GM18873 (cell line): Measurements from ENCODE around the gene BICC1.

ENCODE experiments used
- ATAC-seq: cut with Tn5 transposase; IDR thresholded peaks from one replicate; pipeline ENCODE4 v1.9.1; 2021; ENCODE audit warnings: mild to moderate bottlenecking, moderate library complexity, moderate number of reproducible peaks; ENCODE audit not compliant: unreplicated experiment, low FRiP score

Gene BICC1, protein sequence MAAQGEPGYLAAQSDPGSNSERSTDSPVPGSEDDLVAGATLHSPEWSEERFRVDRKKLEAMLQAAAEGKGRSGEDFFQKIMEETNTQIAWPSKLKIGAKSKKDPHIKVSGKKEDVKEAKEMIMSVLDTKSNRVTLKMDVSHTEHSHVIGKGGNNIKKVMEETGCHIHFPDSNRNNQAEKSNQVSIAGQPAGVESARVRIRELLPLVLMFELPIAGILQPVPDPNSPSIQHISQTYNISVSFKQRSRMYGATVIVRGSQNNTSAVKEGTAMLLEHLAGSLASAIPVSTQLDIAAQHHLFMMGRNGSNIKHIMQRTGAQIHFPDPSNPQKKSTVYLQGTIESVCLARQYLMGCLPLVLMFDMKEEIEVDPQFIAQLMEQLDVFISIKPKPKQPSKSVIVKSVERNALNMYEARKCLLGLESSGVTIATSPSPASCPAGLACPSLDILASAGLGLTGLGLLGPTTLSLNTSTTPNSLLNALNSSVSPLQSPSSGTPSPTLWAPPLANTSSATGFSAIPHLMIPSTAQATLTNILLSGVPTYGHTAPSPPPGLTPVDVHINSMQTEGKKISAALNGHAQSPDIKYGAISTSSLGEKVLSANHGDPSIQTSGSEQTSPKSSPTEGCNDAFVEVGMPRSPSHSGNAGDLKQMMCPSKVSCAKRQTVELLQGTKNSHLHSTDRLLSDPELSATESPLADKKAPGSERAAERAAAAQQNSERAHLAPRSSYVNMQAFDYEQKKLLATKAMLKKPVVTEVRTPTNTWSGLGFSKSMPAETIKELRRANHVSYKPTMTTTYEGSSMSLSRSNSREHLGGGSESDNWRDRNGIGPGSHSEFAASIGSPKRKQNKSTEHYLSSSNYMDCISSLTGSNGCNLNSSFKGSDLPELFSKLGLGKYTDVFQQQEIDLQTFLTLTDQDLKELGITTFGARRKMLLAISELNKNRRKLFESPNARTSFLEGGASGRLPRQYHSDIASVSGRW

DNA sequence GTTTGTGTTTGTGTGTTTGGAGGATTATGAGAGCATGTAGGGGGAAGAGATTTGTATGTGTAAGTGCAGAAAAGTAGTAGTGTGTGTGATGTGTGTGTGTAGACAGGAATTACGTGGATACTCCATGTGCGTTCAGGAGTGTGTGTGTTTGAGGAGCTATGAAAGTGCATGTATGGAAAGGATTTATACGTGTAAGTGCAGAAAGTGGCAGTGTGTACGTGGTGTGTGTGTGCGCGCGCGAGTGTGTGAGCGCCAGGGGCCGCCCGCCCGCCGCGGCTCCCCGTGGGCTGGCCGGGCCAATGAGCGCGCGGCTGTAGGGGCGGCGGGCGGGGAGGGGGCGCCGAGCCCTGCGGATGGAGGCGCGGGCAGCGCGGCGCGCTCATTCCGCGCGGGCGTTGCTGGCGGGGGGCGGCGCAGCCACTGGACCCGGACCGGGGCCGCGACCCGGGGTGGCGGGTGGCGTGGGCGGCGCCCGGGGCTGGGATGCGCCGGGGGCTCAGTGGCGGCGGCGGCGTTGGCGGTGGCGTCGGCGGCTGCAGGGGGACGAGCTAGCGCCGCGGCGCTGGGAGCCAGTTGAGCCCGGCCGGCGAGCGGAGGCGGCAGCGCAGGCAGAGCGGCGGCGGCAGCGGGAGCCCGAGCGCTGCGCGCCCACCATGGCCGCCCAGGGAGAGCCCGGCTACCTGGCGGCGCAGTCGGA, at the start of gene BICC1:
TSS of gene BICC1 (plus strand) at position 382 of the 697 bp plus-strand sequence. CDS start at position 654, 272 bp downstream.
- no peak for ATAC-seq

DNA sequence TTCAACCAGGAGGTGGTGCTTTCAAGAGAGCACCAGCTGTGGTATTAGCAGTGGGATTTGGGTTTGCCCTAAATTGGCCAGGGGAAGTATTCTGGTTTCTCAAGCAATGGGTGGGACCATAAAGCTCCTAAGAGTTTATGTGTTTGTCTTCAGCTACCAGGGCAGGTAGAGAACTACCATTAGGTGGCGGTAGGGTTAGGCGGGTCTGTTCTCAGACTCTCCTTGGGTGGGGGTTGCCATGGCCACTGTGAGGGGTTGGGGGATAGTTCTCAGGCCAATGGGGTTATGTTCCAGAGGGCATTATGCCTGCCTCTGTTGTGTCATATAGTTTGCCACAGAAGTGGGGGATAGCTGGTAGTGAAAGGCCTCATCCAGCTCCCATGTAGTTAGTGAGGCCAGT, 47.7 kb upstream of the BICC1 start:
- ATAC-seq: no peak

DNA sequence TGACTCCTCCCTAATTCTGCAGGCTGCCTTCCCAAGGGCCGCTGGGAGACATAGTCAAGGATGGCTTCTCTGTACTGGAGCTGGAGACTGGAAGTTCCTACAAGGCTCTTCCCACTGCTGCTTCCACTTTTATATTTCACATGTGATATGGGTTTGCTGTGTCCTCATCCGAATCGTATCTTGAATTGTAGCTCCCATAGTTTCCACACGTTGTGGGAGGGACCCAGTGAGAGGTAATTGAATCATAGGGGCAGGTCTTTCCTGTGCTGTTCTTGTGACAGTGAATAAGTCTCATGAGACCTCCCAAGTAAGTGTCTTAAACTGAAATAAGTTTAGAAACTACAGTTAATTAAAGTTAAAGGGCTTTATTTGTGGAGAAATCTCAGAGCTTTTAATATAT, 47.0 kb upstream of the BICC1 start:
- no peak for ATAC-seq

DNA sequence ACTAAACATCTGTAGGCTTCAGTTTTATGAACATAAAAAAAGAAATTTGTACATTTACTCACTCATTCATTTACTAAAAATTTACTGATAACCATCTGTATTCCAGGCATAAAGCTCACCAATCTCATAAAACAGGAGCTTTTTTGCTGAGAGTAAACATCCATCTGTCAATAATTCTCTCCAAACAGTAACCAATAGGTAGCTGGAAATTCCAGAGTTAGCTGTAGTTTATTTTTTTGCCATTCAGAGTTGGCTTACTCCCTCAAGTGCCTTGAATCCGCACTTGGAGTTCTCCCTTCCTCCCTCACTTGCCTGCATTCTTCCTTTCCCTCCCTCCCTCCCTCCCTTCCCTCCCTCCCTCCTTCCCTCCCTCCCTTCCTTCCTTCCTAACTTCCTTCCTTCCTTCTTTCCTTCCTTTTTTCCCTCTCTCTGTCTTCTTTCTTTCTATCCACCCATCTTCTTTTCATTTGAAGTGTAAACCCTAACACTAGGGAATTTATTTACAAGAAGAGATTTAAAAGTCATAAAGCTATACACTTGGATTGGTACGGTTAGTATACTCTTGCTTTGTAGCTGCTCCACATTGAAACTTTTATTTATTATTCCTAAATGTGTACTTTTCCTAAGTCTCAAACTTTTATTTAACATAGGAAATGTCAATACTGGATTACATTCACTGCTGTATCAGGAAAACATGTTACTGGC, 44.6 kb upstream of the BICC1 start:
- ATAC-seq: no peak

DNA sequence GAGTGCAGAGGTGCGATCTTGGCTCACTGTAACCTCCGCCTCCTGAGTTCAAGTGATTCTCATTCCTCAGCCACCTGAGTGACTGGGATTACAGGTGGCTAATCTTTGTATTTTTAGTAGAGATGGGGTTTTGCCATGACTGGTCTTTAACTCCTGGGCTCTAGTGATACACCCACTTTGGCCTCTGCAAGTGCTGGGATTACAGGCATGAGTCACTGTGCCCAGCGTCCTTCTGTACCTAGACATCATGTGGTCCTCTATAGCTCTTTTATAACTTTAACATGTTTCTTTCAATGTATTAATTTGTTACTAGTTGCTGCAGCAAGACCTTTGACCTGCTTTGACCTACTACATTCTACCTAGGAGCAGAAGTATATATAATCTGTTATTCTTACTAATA, 38.7 kb upstream of the BICC1 start:
- no peak for ATAC-seq

DNA sequence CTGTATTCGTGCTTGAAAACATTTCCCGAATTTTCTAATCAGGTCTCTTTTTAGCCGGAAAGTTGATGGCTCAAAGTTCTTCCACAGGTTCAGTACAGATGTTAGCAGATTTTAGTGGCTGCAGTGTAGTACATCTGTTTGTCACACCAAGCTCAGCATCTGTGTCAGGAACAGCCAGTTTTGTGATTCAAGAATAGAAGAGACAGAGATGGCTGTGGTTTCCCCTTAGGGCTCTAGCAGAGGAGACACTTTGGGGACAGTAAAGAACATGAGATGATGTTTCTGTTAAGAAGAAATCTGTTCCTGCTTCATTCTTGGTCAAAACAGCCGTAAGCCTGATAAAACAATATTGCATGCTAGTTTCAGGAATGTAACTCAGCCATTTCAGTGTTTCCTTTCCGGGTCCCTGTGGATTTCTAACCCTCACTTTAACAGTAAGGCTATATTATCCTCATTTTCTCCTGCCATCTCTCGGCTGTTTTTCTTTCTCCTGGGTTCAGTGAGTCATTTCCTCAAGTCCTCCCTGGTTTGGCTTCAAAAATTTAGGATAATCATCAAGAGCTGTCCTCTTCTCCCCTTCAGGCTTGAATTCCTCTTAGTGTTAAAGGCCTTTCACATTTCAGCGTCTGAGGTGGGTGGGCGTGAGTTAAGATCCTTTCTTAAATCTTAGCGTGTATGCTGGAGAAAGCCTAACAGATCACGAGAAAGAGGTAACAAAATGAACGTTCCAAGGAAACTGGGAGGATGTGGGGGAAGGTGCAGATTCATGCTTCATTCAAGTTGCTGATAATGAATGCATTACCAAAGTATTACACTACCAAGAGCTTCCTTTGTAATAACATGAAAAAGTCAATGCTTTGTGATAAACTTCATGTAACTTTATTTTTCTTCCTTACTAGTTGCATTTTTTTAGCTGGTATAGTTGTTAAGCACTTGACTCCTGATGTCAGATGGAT, 37.1 kb upstream of the BICC1 start:
- ATAC-seq: no peak

DNA sequence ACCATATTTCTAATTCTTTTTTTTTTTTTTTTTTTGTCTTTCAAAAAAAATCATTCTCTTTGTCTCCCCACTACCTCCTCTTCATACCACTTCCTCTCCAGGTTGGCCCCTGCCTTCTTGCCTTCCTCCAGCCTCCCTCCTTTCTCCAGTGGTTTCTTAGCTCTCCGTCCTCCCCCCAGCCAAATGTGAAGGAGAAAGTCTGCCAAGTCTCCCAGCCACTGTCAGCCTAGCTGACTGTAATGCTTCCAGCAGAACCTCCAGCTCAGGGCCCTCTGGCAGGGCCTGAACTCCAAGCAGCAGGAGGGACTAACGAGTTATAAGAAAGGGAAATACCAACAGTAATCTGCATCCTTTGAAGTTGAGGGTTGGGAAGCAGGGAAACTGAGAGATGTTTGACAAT, 35.5 kb upstream of the BICC1 start:
- ATAC-seq: no peak

DNA sequence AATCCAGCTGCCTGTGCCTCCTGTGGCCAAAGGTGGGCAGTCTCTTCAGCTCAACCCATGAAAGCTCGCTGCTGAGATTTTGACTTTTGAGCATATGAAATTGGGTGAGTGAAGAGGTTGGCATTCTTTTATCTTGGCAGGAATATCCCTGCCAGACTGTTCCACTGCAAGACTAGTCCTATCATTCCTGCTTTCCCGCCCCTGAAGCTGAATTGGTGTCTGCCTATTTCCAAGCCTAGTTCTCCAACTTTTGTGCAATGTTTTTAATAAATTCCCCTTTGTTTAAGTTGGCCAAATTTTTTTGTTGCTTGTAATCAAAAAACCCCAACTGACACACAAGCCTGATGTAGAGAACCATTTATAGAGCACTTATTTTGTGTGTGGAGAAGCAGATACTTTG, 34.8 kb upstream of the BICC1 start:
- no peak for ATAC-seq

DNA sequence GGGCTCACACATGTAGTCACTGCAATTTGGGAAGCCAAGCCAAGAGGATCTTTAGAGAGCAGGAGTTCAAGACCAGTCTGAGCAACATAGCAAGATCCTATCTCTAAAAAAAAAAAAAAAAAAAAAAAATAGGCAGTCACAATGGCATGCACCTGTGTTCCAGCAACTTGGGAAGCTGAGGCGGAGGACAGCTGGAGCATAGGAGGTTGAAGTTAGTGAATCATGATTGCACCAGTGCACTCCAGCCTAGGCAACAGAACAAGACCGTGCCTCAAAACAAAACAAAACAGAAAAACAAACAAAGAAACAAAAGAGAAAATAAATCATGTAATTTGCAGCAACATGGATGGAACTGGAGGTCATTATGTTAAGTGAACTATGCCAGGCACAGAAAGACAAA, 33.6 kb upstream of the BICC1 start:
- ATAC-seq: no peak

DNA sequence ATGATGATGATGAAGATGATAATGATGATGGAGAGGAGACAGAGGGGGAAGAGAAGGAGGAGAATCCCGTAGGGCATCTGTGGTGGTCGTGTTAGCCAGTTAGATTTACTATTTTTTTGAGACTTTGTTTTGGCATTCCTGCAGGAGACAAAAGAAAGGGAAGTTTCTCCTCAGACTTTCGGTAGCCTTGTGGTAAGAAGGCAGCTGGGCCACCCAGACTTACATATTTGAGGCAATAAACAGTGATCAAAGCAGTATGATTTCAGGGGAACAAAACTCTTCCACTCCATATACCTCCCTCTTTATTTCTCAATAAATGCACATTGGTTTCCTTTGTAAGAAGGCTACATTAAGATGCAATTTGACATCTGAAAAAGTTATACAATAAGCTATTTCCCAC, 32.4 kb upstream of the BICC1 start:
- no peak for ATAC-seq

DNA sequence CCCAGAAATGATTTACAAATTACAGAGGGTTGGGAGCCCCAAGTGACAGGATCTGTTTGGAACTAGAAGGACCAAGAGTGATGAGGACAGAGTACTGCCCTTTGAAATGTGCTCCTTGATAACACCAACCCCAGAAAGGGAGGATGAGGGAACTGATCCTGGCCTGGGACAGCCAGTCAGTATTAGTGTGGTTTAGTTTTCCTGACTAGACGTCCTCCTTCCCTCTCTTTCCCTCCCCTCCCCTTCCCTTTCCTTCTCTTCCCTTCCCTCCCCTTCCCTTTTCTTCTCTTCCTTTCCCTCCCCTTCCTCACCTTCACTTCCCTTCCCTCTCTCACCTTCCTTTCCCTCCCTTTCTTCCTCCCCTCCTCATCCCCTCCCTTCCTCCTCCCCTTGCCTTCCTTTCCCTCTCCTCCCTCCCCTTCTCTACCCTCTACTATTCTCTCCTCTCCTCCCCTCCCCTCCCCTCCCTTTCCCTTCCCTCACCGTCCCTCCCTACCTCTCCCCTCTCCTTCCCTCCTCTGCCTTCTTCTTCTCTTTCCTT, 31.0 kb upstream of the BICC1 start:
- no peak for ATAC-seq

DNA sequence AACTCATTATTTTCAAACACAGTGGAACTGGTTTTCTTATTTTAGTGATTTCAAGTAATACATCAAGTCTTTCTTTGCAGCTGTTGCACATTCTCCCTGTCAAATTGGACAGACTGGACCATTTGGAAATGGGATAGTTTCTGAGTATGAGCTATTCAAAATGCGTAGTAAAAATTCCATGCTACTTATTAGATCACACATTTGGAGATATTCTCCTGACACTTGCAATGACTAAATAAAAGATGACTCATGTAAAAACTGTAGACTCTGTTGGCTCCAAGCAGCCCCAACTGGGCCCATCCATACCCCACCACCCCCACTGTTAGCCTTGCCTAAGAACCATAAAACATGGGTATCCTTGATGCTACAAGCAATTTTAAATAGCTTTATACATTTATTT, 25.9 kb upstream of the BICC1 start:
- ATAC-seq: no peak

DNA sequence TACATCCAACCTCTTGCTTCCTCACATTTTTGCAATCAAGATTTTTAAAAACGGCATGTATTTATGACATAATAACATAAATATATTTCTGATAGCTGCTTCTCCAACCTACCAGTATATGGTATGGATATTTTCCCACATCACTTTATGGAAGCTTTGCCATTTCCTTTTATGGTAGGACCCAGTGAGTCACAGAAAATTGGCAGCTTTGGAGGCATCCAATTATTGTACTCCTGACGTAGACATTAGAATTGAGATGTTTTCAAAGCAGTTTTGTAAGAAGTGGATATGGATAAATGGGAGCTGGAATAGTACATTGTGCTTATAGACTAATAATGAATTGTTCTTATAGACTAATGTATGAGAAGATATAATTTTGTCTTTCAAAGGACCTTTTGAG, 23.8 kb upstream of the BICC1 start:
- ATAC-seq: no peak

DNA sequence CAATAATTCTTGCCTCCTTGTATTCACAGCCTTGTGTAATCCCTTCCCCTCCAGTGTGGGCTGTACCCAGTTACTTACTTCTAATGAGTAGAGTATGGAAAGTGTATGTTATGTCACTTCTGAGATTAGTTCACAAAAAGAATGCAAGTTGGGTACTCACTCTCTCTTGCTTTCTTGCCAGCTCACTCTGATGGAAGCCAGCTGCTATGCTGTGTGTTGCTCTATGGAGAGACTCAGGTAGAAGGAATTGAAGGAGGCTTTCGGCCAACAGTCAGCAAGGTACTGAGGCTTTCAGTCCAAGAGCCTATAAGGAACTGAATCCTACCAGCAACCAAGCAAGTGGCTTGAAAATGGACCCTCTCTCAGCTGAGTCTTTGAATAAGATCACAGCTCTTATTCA, 9.7 kb upstream of the BICC1 start:
- ATAC-seq: no peak

DNA sequence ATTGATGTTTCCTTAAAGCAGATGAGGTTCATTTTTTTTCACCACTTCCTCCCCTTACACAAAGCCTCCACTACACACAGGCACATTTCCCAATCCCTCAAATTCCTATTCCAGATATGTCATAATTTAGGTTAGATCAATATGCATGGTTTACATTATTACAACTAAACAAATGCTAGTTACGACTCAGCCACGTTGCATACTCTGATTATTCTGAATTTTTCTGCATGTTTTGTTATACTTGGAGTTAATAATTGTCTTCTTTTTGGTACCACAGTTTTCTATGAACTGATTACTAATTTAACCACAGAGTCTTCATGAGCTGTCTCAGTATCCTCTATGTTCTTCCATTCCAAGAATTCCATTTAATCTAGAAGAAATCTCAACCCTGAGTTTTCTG, 4.4 kb upstream of the BICC1 start:
- no peak for ATAC-seq

DNA sequence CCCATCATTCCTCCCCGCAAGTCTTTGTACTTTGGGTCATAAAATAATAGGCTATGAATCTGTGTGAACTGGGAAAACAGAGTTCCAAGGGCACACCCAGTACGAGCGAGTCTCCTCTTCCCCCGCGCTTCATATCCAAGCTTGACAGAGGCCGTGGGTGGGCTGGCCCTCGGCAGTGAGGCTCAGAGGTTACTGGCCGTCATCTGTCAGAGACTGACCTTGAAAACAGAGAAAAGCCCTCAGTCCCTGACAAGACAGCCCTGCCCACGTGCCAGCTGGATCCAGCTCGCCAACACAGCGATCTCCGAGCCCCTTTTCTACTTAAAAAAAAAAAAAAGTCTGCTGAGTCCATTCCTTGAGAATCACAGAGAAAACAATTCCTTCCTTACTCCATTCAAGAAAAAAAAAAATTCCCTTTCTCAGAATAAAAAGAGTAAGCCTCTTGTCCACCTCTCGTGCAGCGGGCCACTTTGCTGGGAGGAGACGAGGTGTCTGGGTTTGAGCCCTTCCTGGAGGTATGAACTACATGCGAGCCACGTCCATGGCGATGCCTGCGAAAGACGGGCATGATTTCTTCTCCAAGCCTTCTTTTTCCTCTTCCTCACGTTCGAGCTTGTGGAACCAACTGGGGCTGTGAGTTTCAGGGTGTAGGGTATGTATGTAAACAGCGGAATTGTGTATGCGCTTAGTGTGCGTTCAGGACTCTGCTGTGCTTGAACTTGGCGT, 744 bp upstream of the BICC1 start:
- ATAC-seq: no peak

DNA sequence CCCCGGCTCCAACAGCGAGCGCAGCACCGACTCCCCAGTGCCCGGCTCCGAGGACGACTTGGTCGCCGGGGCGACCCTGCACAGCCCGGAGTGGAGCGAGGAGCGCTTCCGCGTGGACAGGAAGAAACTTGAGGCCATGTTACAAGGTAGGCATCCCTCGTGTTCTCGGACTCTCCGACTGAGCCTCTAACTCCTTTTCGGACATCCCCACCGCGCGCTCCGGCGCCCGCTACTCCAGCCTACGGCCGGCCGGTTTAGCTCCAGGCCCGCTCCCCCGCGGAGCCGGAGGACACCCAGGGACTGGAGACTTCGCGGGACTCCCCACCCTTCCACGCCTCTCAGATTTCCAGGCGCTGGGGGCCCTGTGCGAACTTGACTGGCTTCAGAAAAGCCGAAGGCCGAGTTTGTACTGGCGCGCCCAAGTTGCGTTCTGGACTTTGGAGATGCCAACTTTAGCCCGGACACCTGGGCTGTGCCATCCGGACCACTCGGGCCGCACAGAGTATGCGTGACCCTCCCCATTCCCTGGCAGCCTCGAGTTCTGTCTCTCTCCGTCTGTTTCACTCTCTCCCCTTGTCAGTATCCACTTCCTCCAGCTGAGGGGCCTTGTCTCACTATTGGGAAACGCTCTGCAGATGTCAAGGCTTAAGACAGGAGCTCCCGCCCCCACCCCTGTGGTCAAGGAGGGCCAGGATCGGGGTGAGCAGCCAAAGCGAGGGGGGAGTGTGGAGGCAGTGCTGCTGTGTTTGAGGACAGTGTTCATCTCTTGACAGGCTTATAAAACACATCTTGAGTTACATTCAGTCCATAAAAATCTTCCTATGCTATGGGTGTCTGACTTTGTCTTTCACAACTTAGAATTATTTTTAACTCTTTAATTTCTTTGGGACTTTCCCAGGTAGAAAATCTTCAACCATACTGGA, 777 bp downstream of the BICC1 start:
- no peak for ATAC-seq
